SK-MEL-5 (cell line): ENCODE results near the gene ATP11C. TPM values are rescaled to one million over a fixed set of nuclear protein-coding genes. Genes with fewer than 3 reads are reported as not detected.
"Not testable (repeated sequence)": the region's sequence is repeated elsewhere in the genome, so short reads cannot be mapped to it uniquely, and the experiment has no call there.

Source experiments
- DNase-seq: peaks from one replicate; pipeline ENCODE4 v3.0.0-alpha.2; 2016; ENCODE audit warnings: low read depth, low spot score
- in situ Hi-C: cut with HindIII; loops from 2 replicates; pipeline ENCODE4 v1.10.0; 2016; ENCODE audit warnings: low sequenced_read_pairs, high pct_unique_total_duplicates, low pct_unique_long_range_greater_than_20kb
- polyA plus RNA-seq, 2 experiments: library from polyadenylated mRNA; depleted of rRNA; stranded (reverse); fragments of >200 nt; gene quantifications; 2 replicates each; pipeline ENCODE4 v1.2.3, GENCODE V29; 2015
- total RNA-seq: library from RNA; depleted of rRNA; stranded (reverse); fragments of >200 nt; shearing (Covaris generic); gene quantifications from 2 replicates; pipeline ENCODE4 v1.2.3, GENCODE V29; 2014; rRNA removed

The ATP11C gene
- total RNA-seq, result 33.4 and 34.1 TPM in 2 replicates
- polyA plus RNA-seq (2015; cell fraction: cytosol; rRNA removed), result 15.5 and 23.2 TPM in 2 replicates
- 23.1 and 24.6 TPM in 2 replicates for polyA plus RNA-seq (2015; cell fraction: nucleus; rRNA removed)

DNA sequence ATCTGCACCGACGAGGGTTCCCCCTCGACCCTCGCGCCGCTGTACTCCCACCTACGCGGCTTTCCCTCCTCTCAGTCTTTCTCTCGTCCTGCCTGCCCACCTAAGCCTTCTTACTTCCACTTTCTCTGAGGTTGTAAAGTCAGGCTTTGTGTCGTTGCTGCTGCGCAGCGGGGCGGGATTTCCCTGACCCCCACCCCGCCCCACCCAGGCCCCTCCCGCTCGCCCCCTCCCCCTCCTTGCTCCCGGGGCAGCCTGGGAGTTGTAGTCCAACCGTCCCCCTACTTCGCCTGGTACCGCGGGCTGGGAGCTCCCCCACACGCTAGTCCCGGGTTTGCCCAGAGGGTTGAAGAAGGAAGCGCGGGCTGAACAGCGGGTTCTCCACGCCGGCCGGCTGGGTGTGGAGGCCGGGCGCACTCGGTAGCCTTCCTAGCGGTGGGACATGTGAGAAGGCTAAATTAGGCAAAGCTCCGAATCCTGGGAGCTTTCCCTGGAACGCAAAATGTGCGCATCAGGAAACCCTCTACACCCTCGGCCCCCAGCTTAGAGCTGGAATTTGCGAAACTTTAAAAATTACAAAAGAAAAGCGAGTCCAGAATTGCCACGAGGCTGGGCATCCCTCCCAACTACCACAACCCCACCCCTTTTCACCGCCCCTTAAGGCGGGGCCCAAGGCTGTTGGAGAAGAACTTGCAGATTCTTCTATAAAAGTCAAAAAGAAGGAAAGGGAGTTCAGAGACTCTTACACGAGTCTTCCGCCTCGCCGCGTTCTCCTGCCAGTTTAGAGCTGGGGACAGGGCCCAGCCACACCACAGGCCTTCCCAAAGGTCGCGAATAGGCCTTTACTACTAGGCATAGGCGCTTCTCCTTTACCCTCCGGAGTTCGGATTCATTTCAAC lies at the start of gene ATP11C:
Gene ATP11C (minus strand): TSS at position 153 of the 896 bp plus-strand sequence. CDS start 1,011 bp downstream, outside the sequence.
- in situ Hi-C loops, result no loop called here
- peak; percentile 83 for DNase-seq

DNA sequence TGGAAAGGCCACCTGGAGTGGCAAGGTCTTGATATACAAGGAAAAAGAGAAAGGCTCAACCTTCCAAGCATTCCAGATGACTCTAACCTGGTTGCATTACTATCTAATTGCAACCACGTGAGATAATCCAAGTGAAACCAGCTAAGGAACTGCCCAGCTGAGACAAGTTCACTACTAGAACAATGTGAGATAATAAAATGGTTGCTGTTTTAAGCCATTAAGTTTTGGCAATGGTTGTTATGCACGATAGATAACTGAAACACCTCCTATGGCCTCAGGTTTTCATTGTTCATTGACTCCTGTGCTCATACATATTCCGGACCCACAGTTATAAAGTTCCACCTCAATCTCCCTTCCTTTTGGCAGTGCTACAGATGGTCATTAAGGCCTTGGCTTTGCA lies 41.6 kb upstream of the ATP11C start:
- no peak for DNase-seq
- in situ Hi-C loops, result no loop called here

DNA sequence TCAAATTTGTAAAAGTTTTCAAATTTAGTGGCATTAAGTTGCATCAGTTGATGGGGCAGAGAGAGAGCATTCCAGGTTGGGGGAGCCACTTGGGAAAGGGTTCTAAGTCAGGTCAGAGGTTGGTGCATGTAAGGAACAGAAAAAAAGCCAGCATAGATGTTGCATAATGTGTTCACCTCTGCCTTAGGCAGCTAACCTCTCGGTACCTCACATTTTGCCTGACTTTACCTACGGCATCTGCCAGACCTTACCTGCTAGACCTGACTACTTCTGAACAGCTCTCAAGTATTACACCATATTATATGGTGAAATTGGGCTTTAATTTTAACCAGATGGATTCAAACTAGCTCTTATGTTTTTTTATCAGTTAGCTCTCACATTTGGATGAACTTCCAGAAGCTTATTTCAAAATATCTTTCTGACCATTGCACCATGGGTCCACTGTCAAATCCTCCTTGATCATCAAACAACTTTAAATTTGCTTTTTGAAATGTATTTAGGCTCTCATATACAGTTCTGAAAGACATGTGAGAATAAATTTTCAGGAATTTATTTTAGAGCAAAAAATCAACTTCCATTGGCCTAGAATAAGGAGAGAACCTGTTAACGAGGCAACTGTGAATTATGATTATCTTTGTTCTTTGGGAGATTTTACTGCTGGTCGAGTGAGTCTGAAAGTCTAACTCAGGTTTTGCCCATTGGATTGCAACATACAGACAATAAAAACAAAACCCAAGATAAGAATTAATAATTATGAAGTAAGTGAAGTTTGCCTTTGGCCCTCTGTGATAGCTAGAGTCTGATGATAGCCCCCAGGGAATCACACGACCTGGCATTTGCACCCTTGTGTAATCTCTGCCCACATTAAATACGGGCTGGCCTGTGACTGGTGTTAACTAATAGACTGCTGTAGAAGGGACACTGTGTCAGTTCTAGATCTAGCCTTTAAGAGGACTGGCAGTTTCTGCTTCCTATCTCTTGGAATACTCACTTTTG lies 40.1 kb upstream of the ATP11C start:
- in situ Hi-C loops, result no loop called here
- no peak for DNase-seq

DNA sequence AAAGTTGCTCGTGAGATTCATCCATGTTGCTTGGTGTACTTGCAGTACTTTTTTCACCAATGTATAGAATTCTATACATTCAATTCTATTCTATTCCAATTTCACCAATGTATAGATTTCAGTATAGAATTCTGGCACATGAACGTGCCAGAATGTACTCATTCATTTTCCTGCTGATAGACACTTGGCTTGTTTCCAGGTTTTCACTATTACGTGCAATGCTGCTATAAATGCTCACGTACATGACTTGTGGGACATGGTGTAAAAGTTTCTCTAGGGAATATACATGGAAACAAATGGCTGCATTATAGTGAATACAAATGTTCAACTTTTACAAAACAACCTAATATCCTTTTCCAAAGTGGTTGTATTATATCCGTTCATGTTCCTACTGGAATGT lies 39.3 kb upstream of the ATP11C start:
- in situ Hi-C loops, result no loop called here
- DNase-seq, result no peak

DNA sequence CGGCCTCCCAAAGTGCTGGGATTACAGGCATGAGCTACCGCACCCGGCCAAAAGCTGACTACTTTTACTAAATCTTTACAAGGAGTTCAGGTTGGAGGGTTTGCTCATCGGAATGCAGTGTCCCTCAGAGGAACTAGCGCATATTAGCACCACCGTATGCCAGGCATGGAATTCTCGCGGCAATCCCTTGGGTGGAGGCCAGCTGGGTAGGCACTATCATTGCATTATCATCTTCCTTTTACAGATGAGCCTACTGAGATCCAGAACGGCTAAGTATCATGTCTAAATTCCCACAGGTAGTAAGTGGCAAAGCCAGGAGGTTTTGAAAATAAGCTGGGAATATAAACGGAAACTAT lies 38.5 kb upstream of the ATP11C start:
- in situ Hi-C loops, result no loop called here
- no peak for DNase-seq

DNA sequence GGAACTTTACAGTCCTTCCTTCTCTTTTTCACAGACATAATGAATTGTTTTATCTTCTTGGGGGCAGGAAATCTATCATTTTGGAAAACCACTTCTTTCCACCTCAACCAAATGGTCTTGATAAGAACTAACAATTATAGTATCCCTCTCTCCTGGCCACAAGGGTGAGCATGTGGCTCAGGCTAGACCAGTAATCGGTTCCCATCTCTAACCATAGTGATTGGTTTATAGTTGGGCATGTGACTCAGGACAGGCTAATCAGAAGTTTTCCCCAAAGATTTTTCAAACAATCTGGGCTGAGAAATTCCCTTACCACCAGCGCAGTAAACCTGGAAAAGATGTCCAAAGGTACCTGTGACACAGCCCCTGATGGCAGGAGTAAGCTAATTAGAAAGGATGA lies 36.4 kb upstream of the ATP11C start:
- in situ Hi-C loops, result no loop called here
- peak; percentile 0 for DNase-seq

DNA sequence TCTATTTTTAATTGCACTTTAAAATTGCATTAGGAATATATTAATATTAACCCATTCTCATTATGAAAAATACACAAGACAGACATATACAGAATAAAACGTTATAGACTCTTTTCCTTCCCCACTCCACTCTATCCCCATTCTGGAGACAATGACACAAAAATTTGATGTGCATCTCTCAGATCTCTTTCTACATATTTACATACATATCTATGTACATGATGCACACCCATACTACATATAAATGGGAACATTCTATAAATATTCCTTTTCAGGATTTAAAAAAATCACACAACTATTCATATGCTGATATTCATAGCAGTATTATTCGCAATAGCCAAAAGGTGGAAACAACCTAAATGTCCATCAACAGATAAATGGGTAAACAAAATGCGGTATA lies 34.9 kb upstream of the ATP11C start:
- in situ Hi-C loops, result no loop called here
- DNase-seq, result no peak

DNA sequence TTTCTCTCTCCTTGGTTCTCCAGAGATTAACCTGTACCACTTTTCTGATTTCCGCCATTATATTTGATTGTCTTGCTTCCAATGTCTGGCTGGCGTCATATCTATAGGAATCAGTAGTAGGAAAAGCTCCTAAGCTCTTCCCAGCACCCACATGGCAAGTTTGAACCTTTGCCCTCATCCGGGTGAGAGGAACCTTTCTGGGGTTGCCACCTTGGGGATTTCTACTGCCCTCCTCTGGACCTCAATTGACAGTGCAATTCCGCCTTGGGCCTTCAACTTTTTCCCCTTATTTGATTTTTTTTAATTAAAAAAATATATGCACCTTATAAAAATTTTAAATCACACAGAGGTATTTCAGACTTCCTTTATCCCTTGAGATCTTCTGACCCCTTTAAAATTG lies 34.4 kb upstream of the ATP11C start:
- peak; percentile 48 for DNase-seq
- in situ Hi-C loops, result no loop called here

DNA sequence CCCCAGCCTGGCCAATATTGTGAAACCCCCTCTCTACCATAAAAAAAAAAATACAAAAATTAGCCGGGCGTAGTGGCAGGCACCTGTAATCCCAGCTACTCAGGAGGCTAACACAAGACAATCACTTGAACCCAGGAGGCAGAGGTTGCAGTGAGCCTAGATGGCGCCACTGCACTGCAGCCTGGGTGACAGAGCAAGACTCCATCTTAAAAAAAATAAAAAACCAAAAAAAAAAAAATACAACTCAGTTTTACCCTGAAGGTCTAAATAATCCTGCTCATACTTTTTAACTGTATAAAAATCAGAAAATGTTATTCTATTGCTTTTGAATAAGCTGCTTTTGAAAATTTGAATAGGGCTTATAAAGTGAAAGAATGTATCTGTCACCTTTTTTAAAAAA lies 33.3 kb upstream of the ATP11C start:
- in situ Hi-C loops, result not testable (repeated sequence)
- DNase-seq, result peak; percentile 4

DNA sequence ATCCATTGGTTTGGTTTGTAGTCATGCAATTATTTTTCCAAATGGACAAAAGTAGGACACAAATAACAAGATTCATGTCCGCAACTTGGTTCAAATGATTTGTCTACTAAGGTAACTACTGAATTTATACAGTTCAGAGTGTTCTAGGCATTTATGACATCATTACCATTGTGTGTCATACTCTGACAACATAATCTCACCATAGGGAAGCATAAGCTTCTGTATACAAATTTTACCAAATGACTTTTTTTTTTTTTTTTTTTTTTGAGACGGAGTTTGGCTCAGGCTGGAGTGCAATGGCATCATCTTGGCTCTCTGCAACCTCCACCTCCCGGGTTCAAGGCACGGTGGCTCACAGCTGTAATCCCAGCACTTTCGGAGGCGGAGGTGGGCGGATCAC lies 32.6 kb upstream of the ATP11C start, which contains the start of gene CXorf66:
Gene CXorf66 (minus strand): TSS at position 101 of the 400 bp plus-strand sequence. CDS start 25 bp downstream, at position 76.
- DNase-seq, result no peak
- in situ Hi-C loops, result no loop called here

DNA sequence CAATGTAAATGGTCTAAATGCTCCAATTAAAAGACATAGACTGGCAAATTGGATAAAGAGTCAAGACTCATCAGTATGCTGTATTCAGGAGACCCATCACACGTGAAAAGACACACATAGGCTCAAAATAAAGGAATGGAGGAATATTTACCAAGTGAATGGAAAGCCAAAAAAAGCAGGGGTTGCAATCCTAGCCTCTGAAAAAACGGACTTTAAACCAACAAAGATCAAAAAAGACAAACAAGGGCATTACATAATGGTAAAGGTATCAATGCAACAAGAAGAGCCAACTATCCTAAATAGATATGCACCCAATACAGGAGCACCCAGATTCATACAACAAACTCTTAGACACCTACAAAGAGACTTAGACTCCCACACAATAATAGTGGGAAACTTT lies 28.2 kb upstream of the ATP11C start:
- in situ Hi-C loops, DNase-seq: not testable (repeated sequence)

DNA sequence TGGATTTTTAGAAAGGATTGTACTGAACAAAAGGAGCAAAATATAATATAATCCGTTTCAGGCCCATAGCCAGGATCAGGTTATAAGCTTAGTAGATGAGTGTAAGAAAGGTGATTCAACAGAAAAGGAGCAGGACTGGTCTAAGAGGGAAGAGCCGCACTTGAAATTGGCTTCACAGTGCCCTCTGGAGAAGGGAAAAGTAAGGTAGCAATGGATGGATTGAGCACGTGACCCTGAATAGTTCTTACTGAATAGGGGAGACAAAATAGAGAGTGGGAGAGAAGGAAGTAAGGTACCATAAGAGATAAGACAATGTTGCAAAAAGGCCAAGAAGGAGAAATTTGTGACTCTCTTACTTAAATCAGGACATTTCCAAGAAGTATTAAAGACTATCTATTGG lies 16.9 kb upstream of the ATP11C start:
- DNase-seq, result no peak

DNA sequence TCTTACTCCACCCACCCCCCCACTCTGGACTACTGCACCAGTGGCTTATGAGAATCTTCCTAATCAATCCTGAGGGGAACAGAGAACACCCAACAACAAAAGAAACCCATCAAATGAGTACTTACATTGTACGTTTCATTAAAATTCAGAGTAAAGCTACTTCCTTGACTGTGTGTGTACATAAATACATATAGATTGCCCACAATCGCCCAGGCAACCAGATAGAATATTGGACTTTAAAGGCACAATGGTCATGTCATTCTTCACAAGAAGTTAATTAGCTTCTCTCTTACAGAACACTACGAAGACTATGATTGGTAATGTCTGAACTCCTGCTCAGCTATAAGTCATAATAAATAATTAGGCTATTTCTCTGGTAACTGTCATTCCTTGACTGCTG lies 12.2 kb upstream of the ATP11C start:
- in situ Hi-C loops, result no loop called here
- no peak for DNase-seq

More for the DNA sequence above, 16.9 kb upstream of the ATP11C start:
- in situ Hi-C loops, result no loop called here

DNA sequence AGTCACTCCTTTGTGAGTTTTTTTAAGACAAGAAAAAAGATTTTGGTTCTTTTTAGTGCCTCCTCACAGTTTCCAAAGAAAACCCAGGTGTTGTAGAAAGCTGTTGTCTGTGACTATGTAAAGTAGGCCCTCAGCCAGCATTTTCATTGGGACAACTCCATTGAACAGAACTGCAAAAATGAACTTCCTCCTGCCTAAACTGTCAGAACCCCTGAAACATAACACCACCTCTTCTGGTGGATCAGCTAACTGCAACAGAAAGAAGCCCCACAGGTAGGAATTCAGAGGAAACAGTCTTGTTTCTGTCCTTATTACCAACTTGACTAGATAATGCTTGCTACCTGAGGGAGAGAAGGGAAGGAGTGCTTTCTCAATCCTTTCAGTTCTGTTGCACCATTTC lies 3.4 kb upstream of the ATP11C start:
- peak; percentile 2 for DNase-seq
- in situ Hi-C loops, result no loop called here

DNA sequence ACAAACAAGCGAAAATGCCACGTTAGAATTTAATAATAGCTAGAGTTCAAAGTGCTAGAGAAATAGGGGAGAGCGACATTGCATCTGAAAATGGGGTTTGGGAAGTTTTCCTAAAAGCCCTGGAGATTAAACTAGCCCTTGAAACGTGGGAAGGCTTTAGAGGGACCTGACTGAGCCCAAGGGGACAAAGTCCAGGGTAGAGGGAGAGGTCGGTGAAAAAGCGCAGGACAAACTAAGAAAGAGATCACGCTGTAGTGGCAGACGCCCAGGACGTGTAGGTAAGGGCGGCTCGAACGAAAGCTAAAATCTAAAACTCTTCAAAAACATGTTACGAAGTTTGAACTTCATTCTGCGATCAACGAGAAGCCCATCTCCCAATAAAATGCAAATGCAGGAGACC lies 1.1 kb upstream of the ATP11C start:
- no peak for DNase-seq
- in situ Hi-C loops, result no loop called here

DNA sequence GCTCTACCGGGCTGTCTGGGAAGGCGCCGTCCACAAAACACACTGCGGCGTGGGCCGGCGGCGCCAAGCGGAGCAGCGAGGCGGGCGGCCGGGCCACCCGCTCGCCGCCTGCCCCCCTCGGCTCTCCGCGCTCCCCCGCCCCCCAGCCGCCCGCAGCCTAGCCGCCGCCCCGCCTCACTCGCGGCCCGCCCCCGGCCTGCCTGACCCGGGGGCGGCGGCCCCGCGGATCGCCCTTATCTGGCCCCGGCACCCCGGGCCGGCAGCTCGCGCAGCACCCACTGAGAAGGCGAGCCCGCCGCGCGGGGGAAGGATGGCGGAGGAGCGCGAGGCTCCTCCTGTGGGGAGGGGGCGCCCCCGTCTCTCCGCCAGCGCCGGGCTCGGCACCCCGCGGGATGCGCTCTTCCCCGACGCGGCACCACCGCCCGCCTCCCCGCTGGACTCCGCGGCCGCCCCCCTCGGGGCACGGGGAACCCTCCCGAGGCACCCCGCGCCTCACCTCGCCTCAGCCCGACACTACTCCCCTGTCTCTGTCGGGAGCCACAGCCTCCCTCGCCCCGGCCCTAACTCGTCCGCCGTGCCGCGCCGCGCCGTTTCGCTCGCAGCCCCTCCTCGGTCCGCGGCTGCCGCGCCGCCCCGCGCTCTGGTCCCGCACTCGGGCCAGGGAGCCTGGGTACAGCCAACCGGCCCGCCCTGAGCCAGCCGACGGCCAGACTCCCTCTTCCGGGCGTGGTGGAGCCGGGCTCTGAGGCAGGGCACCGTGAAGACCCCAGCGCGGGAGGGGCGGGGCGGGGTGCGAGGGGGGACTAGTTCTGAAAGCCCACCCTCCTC lies 566 bp downstream of the ATP11C start:
- in situ Hi-C loops, result no loop called here
- peak; percentile 9 for DNase-seq

DNA sequence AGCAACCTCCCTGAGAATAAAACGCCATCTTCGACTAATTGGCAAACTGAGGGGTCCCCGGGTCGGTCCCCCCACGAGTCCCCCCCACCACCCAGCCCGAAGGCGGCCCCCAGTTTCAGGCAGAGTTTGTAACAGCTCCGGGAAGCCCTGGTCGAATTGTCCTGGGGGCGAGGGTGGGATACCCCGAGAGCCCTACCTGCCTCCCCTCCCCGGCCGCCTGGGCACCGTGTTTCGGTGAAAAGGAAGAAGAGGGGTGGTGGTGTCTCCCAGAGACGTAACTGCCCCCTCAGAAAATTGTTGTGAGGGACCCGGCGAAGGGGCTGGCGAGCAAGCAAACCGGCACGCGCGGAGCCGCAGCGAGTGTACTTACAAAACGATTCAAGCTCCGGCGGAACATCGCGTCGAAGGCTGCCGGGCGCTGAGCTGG lies 1.2 kb downstream of the ATP11C start:
- no peak for DNase-seq
- in situ Hi-C loops, result no loop called here
